GM12864 (cell line): ENCODE results near the gene PRG2.

Experiments
- DNase-seq: peaks from one replicate; pipeline ENCODE4 v3.0.0-alpha.2; 2011; ENCODE audit warnings: low read depth
- H3K4me3 ChIP-seq: 2 replicates; pipeline ENCODE4 v1.5.1; 2011; ENCODE audit warnings: mild to moderate bottlenecking, low read depth, low read length, control low read depth
- TF ChIP-seq, protein P1 (sequence below): IDR thresholded peaks from 2 replicates; pipeline ENCODE4 v1.5.1; 2011; ENCODE audit warnings: low read depth, mild to moderate bottlenecking, moderate library complexity, low read length, control low read depth, inconsistent platforms; ENCODE audit errors: missing control alignments

The PRG2 gene

GRCh38 chr11:57377107-57377506 is 13.3 kb downstream of the PRG2 start:
- H3K4me3 ChIP-seq = no peak overlapping the region
- TF ChIP-seq, protein P1, sequence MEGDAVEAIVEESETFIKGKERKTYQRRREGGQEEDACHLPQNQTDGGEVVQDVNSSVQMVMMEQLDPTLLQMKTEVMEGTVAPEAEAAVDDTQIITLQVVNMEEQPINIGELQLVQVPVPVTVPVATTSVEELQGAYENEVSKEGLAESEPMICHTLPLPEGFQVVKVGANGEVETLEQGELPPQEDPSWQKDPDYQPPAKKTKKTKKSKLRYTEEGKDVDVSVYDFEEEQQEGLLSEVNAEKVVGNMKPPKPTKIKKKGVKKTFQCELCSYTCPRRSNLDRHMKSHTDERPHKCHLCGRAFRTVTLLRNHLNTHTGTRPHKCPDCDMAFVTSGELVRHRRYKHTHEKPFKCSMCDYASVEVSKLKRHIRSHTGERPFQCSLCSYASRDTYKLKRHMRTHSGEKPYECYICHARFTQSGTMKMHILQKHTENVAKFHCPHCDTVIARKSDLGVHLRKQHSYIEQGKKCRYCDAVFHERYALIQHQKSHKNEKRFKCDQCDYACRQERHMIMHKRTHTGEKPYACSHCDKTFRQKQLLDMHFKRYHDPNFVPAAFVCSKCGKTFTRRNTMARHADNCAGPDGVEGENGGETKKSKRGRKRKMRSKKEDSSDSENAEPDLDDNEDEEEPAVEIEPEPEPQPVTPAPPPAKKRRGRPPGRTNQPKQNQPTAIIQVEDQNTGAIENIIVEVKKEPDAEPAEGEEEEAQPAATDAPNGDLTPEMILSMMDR = no peak
- no peak for DNase-seq

DNA sequence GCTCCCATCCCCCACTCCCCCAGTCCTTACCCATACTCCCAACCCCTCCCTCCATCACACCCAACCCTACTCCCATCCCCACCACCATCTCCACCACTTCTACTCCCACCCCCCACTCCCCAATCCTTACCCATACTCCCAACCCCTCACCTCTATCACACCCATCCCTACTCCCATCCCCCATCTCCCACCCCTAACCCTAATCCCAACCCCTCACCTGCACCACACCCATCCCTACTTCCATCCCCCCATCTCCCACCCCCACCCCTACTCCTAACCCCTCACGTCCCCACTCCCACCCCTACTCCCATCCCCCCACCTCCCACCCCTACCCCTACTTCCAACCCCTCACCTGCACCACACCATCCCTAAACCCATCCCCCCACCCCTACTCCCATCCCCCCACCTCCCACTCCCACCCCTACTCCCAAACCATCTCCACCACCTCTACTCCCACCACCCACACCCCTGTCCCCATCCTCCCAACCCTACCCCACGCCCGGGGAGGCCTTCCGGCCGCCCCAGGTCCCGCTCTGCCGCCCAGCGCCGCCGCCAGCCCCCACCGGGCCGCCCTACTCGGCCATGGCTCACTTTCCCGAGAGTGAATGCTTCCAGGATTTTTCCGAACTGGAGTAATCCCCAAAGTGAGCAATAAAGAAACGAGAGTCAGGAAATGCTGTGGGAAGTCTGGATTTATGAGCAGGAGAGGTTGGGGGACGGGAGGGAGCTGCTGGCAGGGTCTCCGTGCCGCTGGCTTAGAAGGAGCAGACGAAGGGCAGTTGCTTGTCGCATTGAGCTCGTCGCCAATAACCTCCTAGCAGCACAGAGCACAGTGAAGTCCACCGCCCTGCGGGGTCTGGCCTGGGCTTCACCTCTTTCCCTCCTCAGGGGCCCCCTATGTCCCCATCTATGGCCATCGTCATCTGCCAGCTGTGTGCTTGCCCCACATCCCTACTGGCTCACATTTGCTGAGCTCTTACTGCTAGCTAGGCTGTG is 14.1 kb downstream of the PRG2 start:
- H3K4me3 ChIP-seq = no peak overlapping the region
- no peak for DNase-seq
- TF ChIP-seq, protein P1 = no peak

GRCh38 chr11:57375490-57375889 is 15.0 kb downstream of the PRG2 start:
- no peak for DNase-seq
- TF ChIP-seq, protein P1 = no peak
- H3K4me3 ChIP-seq = no peak overlapping the region

DNA sequence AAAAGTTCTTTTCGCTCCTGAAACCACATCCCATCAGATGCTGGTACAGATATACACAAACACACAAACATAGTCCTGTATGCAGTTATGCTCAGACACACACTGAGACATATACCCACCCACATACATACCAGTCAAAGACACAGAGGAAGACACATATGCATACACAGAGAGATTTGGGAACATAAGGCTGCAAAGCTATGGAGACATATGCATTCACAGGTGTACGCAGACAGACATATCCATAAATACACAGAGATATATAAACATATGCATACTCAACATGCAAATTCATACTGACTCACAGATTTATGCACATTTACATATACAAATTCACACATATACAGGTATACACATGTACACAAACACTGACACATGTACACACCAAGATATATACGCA is 15.5 kb downstream of the PRG2 start:
- no peak for DNase-seq
- TF ChIP-seq, protein P1 = no peak
- no peak overlapping the region for H3K4me3 ChIP-seq

DNA sequence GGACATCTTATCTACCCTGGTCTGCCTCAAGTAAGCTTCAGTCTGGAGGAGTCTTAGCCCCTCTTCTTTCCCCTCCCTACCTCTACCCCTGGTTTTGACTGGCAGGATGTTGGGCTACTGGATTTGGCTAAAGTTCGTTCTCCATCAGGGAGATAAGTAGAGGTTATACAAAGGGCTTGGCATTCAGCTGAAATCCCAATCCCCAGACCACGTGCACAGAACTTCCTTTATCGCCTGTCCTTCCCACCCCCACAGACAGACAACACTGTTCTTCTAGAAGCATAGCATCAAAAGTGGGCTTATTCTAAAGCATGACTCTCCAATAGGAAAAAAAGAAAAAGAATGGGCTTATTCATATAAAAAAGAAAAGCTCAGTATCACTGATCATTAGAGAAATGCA is 17.3 kb downstream of the PRG2 start:
- H3K4me3 ChIP-seq = no peak overlapping the region
- no peak for DNase-seq
- TF ChIP-seq, protein P1 = no peak

- H3K4me3 ChIP-seq = no peak overlapping the region
- DNase-seq = no peak
- TF ChIP-seq, protein P1 = no peak
These were observed 19.5 kb downstream of the PRG2 start for GRCh38 chr11:57370941-57371340.

DNA sequence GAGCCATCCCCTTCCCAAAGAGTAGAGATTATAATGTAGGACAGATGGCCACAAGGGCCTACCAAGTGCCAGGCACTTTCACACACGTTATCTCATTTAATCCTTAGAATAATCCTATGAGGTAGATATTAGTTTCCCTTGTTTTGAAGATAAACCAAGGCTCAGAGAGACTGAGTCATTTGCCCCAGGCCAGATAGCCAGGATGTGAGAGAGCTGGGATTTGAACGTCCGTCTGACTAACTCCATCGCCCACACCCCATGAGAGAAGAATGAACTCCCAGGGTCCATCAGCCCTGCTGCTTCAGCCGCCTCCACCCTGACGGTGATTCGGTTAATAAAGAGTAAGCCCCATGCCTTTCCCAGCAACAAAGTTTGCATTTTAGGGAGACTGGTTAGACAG is 20.2 kb downstream of the PRG2 start:
- DNase-seq = no peak
- H3K4me3 ChIP-seq = no peak overlapping the region
- TF ChIP-seq, protein P1 = no peak
